Measurements from ENCODE around the gene TNIK. TPM values are rescaled to one million over a fixed set of nuclear protein-coding genes. Genes with fewer than 3 reads are reported as not detected.
"Not testable (repeated sequence)": the region's sequence is repeated elsewhere in the genome, so short reads cannot be mapped to it uniquely, and the experiment has no call there.

TNIK gene
- total RNA-seq, 1 experiment from 2014 or later: 22.4 TPM

- no peak overlapping the region for H3K4me3 ChIP-seq (ENCODE audit: low read depth, low read length)
- Mint-ChIP-seq H3K36me3 (ENCODE audit: insufficient read depth, unreplicated experiment) (no peaks in the 10 kb centered on the region), H3K4me3 (ENCODE audit: unreplicated experiment) (no peak overlapping the region), H3K4me1 (ENCODE audit: low read depth, unreplicated experiment) (no peaks in the 10 kb centered on the region), H3K27ac (ENCODE audit: unreplicated experiment) (no peak overlapping the region), H3K27me3 (ENCODE audit: insufficient read depth, unreplicated experiment) (no peaks in the 10 kb centered on the region), H3K9me3 (ENCODE audit: unreplicated experiment) (no peaks in the 10 kb centered on the region)
- H3K27me3 ChIP-seq (replicated peaks; ENCODE audit: control insufficient read depth, insufficient read depth, low read length): no peaks in the 10 kb centered on the region
- POLR2A ChIA-PET: no interaction called here
- intact Hi-C loops (cut with micrococcal nuclease; ENCODE audit: unreplicated experiment): no loop called here
- H3K4me1 ChIP-seq: no peaks in the 10 kb centered on the region
- H3K36me3 ChIP-seq (ENCODE audit: control insufficient read depth, insufficient read depth, low read length): no peaks in the 10 kb centered on the region
- DNase-seq: no peak
- CTCF ChIA-PET: no interaction called here
- no peaks in the 10 kb centered on the region for H3K9me3 ChIP-seq
- TF ChIP-seq CTCF (IDR thresholded peaks at IDR 0.05; ENCODE audit: insufficient read depth in 1 of 2, low read depth in 1 of 2, low read length in 1 of 2, severe bottlenecking in 1 of 2, unreplicated experiment in 1 of 2): no peak
- BruUV-seq (replicated peaks): no TSS peak
These were observed 169.5 kb downstream of the TNIK start for GRCh38 chr3:171290680-171291079.

- Histone ChIP-seq H3K36me3 (ENCODE audit: control insufficient read depth, insufficient read depth, low read length) (no peaks in the 10 kb centered on the region), H3K9me3 (no peaks in the 10 kb centered on the region), H3K4me1 (no peaks in the 10 kb centered on the region), H3K4me3 (ENCODE audit: low read depth, low read length) (no peak overlapping the region), H3K27me3 (replicated peaks; ENCODE audit: control insufficient read depth, insufficient read depth, low read length) (no peaks in the 10 kb centered on the region)
- Mint-ChIP-seq H3K27ac (ENCODE audit: unreplicated experiment) (no peak overlapping the region), H3K36me3 (ENCODE audit: insufficient read depth, unreplicated experiment) (no peaks in the 10 kb centered on the region), H3K9me3 (ENCODE audit: unreplicated experiment) (no peaks in the 10 kb centered on the region), H3K4me3 (ENCODE audit: unreplicated experiment) (no peak overlapping the region), H3K27me3 (ENCODE audit: insufficient read depth, unreplicated experiment) (no peaks in the 10 kb centered on the region), H3K4me1 (ENCODE audit: low read depth, unreplicated experiment) (no peaks in the 10 kb centered on the region)
- ChIA-PET CTCF (no interaction called here), POLR2A (no interaction called here)
- TF ChIP-seq CTCF (IDR thresholded peaks at IDR 0.05; ENCODE audit: insufficient read depth in 1 of 2, low read depth in 1 of 2, low read length in 1 of 2, severe bottlenecking in 1 of 2, unreplicated experiment in 1 of 2): no peak
- no TSS peak for BruUV-seq (replicated peaks)
- intact Hi-C loops (cut with micrococcal nuclease; ENCODE audit: unreplicated experiment): no loop called here
- DNase-seq: no peak
These were observed 170.9 kb downstream of the TNIK start for GRCh38 chr3:171289291-171289690.

- POLR2A ChIA-PET; DNase-seq; H3K4me3 ChIP-seq (ENCODE audit: low read depth, low read length): not testable (repeated sequence)
These were observed 172.4 kb downstream of the TNIK start for GRCh38 chr3:171287761-171288160.

More at GRCh38 chr3:171287761-171288160, 172.4 kb downstream of the TNIK start:
- H3K27me3 ChIP-seq (replicated peaks; ENCODE audit: control insufficient read depth, insufficient read depth, low read length); H3K4me1 ChIP-seq; BruUV-seq (replicated peaks); H3K27me3 Mint-ChIP-seq (ENCODE audit: insufficient read depth, unreplicated experiment); H3K36me3 ChIP-seq (ENCODE audit: control insufficient read depth, insufficient read depth, low read length); intact Hi-C loops (cut with micrococcal nuclease; ENCODE audit: unreplicated experiment); H3K9me3 ChIP-seq; CTCF ChIA-PET; H3K27ac Mint-ChIP-seq (ENCODE audit: unreplicated experiment); H3K4me3 Mint-ChIP-seq (ENCODE audit: unreplicated experiment); H3K4me1 Mint-ChIP-seq (ENCODE audit: low read depth, unreplicated experiment); H3K36me3 Mint-ChIP-seq (ENCODE audit: insufficient read depth, unreplicated experiment); H3K9me3 Mint-ChIP-seq (ENCODE audit: unreplicated experiment): not testable (repeated sequence)

Data from Caco-2 (cell line).